HEK293T (cell line): ENCODE measurements around the gene RAB14.

ENCODE experiments used
- CTCF ChIA-PET: fragments of 350-600 bp; formaldehyde crosslinking; extraction: SDS; loops from one replicate; lab custom pipeline; 2021; ENCODE audit warnings: antibody characterized with exemption, inconsistent platforms; lab: Yijun Ruan, JAX
- POLR2A ChIA-PET: fragments of 350-600 bp; formaldehyde crosslinking; extraction: SDS; loops from one replicate; lab custom pipeline; 2020; ENCODE audit warnings: antibody characterized with exemption, inconsistent platforms; lab: Yijun Ruan, JAX
- DNase-seq: peaks from one replicate; pipeline ENCODE4 v3.0.0; 2012; ENCODE audit warnings: mixed read lengths; ENCODE audit errors: extremely low spot score
- ARNT ChIP-seq: fragments of 450-650 bp; IDR thresholded peaks from 2 replicates; pipeline ENCODE4 v1.6.1; 2017; ENCODE audit warnings: mild to moderate bottlenecking
- BHLHE40 ChIP-seq: fragments of 450-650 bp; IDR thresholded peaks from 2 replicates; pipeline ENCODE4 v1.6.1; 2016; ENCODE audit warnings: mild to moderate bottlenecking, moderate library complexity, borderline replicate concordance
- CTBP1 ChIP-seq: fragments of 450-650 bp; IDR thresholded peaks from 2 replicates; pipeline ENCODE4 v1.6.1; 2016; ENCODE audit warnings: borderline replicate concordance
- ELF4 ChIP-seq: fragments of 450-650 bp; IDR thresholded peaks from 2 replicates; pipeline ENCODE4 v1.6.1; 2017; ENCODE audit warnings: antibody characterized with exemption
- FOXA1 ChIP-seq: fragments of 450-650 bp; IDR thresholded peaks from 2 replicates; pipeline ENCODE4 v1.6.1; 2016; ENCODE audit warnings: mild to moderate bottlenecking
- FOXK2 ChIP-seq: fragments of 450-650 bp; IDR thresholded peaks from 2 replicates; pipeline ENCODE4 v1.6.1; 2016; ENCODE audit warnings: mild to moderate bottlenecking
- FOXM1 ChIP-seq: fragments of 450-650 bp; IDR thresholded peaks from 2 replicates; pipeline ENCODE4 v1.6.1; 2017; ENCODE audit warnings: mild to moderate bottlenecking, borderline replicate concordance
- HDGF ChIP-seq: fragments of 450-650 bp; IDR thresholded peaks from 2 replicates; pipeline ENCODE4 v1.6.1; 2017; ENCODE audit warnings: antibody characterized with exemption, borderline replicate concordance
- L3MBTL2 ChIP-seq: fragments of 450-650 bp; conservative IDR thresholded peaks from 2 replicates; pipeline ENCODE4 v1.6.1; 2016; ENCODE audit warnings: mild to moderate bottlenecking
- LEF1 ChIP-seq: fragments of 450-650 bp; IDR thresholded peaks from 2 replicates; pipeline ENCODE4 v1.6.1; 2017; ENCODE audit warnings: mild to moderate bottlenecking, borderline replicate concordance
- NFRKB ChIP-seq: fragments of 450-650 bp; IDR thresholded peaks from 2 replicates; pipeline ENCODE4 v1.6.1; 2016; ENCODE audit warnings: mild to moderate bottlenecking, moderate library complexity
- SP1 ChIP-seq: fragments of 450-650 bp; IDR thresholded peaks from 2 replicates; pipeline ENCODE4 v1.6.1; 2017
- SUZ12 ChIP-seq: fragments of 450-650 bp; IDR thresholded peaks from 2 replicates; pipeline ENCODE4 v1.6.1; 2016; ENCODE audit warnings: mild to moderate bottlenecking
- TARDBP ChIP-seq: fragments of 450-650 bp; IDR thresholded peaks from 2 replicates; pipeline ENCODE4 v1.6.1; 2016
- ZNF384 ChIP-seq: fragments of 450-650 bp; IDR thresholded peaks from 2 replicates; pipeline ENCODE4 v1.6.1; 2016
- TF ChIP-seq, protein P1 (sequence below): fragments of 450-650 bp; IDR thresholded peaks from 2 replicates; pipeline ENCODE4 v1.6.1; 2016

Gene RAB14

GRCh38 chr9:121187636-121188305 is 13.9 kb downstream of the RAB14 start:
- ChIA-PET CTCF (no interaction called here), POLR2A (no interaction called here)
- no peak for DNase-seq
- TF ChIP-seq NFRKB, result no peak
- TF ChIP-seq, protein P1, sequence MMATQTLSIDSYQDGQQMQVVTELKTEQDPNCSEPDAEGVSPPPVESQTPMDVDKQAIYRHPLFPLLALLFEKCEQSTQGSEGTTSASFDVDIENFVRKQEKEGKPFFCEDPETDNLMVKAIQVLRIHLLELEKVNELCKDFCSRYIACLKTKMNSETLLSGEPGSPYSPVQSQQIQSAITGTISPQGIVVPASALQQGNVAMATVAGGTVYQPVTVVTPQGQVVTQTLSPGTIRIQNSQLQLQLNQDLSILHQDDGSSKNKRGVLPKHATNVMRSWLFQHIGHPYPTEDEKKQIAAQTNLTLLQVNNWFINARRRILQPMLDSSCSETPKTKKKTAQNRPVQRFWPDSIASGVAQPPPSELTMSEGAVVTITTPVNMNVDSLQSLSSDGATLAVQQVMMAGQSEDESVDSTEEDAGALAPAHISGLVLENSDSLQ, result peak; percentile 62

- TF ChIP-seq, protein P1, result no peak
- no peak for TF ChIP-seq LEF1
- TF ChIP-seq HDGF, result no peak
- CTCF ChIA-PET, result no interaction called here
- POLR2A ChIA-PET, result interaction anchor here (1.4 kb wide), 1 partner anchor 16 kb away, joined by 13 read pairs; the partner anchor contains the start of gene RAB14
- DNase-seq, result no peak
These were observed 15.8 kb downstream of the RAB14 start for GRCh38 chr9:121185774-121186403.

DNA sequence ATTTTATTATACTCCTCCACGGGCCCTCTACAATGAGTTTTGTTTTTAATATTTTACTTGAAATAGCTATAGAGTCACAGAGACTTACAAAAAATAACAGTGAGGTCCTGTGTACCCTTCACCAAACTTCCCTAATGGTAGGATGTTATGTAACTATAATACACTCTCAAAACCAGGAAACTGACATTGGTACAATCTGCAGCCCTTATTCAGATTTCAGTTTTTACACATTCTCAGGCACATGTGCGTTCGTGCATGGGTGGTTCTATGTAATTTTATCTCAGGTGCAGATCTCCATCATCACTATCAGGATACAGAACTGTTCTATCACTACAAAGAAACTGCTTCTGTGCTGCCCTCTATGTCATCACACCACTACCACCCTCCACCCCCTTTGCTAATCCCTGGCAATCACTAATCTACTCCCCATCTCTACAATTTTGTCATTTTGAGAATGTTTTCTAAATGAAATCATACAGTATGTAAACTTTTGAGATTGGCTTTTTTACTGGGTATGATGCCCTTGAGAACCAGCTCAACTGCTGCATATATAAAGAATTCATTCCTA is 16.4 kb downstream of the RAB14 start:
- POLR2A ChIA-PET, result interaction anchor here (1.4 kb wide), 1 partner anchor 16 kb away, joined by 13 read pairs; the partner anchor contains the start of gene RAB14
- TF ChIP-seq L3MBTL2 (no peak), FOXM1 (no peak), LEF1 (no peak), ZNF384 (no peak), NFRKB (no peak), SUZ12 (no peak), HDGF (no peak), BHLHE40 (no peak), FOXK2 (no peak), ARNT (no peak), TARDBP (no peak), CTBP1 (no peak), SP1 (no peak), ELF4 (no peak), FOXA1 (no peak)
- TF ChIP-seq, protein P1, result no peak
- CTCF ChIA-PET, result no interaction called here
- DNase-seq, result no peak

GRCh38 chr9:121184463-121184862 is 17.2 kb downstream of the RAB14 start:
- ChIA-PET POLR2A (no interaction called here), CTCF (interaction anchor here (0.6 kb wide), 1 partner anchor 1711 kb away, joined by 4 read pairs; no protein-coding TSS in a partner anchor)
- no peak for DNase-seq
- TF ChIP-seq ELF4, result no peak

- TF ChIP-seq HDGF (no peak), ZNF384 (no peak), ARNT (no peak)
- ChIA-PET CTCF (interaction anchor here (0.6 to 0.7 kb wide), 2 partner anchors 15 to 1711 kb away, joined by 3 to 4 read pairs; no protein-coding TSS in a partner anchor), POLR2A (no interaction called here)
- no peak for DNase-seq
These were observed 17.8 kb downstream of the RAB14 start for GRCh38 chr9:121183666-121184423.

DNA sequence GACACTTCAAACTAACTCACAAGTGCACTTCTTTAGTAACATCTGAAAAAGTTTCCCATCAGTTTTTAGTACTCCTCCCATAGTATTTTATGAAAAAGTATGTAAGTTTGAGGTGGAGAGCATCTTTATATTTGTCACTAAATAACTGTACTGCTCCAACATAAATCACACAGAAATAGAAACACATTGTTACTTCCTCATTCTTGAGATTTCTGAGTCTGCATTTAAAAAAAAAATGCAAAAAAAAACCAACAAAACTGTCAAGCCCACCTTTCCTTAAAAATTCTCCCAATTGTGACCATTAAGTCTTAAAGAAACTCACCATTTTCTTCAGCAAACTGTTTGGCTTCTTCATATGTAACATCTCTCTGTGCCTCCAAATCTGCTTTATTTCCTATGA is 18.7 kb downstream of the RAB14 start:
- no peak for TF ChIP-seq HDGF
- no peak for TF ChIP-seq ARNT
- TF ChIP-seq ELF4, result no peak
- TF ChIP-seq TARDBP, result no peak
- no peak for TF ChIP-seq CTBP1
- TF ChIP-seq FOXA1, result no peak
- TF ChIP-seq BHLHE40, result no peak
- CTCF ChIA-PET, result no interaction called here
- POLR2A ChIA-PET, result interaction anchor here (0.6 kb wide), 1 partner anchor 47 kb away, joined by 5 read pairs; no protein-coding TSS in a partner anchor
- DNase-seq, result no peak
